Hematopoietic multipotent progenitor cell treated with erythropoietin and hydrocortisone succinate and interleukin-3 and kit ligand, for 4 days (in vitro differentiated cells): ENCODE data around the gene MTG1.
"Not testable (repeated sequence)": the region's sequence is repeated elsewhere in the genome, so short reads cannot be mapped to it uniquely, and the experiment has no call there.

Experiments used
- DNase-seq: peaks from one replicate; pipeline ENCODE4 v3.0.0-alpha.2; 2015

The MTG1 gene

GRCh38 chr10:133431888-133432613, 38.1 kb downstream of the MTG1 start:
- DNase-seq, result not testable (repeated sequence)

- DNase-seq, result not testable (repeated sequence)
Observed at GRCh38 chr10:133432789-133433188, 38.8 kb downstream of the MTG1 start.

DNA sequence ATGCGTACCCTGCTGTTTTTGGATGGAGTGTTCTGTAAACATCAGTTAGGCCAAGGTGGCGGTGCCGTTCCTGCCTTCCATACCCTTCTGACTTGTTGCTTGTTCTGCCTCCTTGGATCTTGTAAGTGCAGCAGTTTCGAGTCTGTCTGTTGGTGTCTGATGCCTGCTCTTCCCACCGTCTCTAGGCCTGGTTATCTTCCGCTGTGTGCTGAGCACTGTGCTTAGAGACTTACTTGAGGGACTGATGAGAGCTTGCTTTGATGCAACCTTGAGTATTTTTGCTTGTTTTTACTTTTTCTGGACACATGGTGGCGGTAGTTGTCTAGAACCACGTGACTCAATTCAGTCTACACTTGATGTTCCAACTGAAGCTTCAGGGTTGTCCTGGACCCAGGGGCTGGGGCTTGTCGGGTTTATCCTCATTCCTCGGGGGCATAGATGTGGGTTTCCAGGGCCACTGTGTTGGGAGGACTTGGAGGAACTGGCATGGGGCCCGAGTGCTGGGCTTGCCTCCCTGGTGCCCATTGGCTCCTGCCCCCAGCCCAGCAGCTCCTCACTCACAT, 44.8 kb downstream of the MTG1 start:
- DNase-seq, result peak; percentile 74

DNA sequence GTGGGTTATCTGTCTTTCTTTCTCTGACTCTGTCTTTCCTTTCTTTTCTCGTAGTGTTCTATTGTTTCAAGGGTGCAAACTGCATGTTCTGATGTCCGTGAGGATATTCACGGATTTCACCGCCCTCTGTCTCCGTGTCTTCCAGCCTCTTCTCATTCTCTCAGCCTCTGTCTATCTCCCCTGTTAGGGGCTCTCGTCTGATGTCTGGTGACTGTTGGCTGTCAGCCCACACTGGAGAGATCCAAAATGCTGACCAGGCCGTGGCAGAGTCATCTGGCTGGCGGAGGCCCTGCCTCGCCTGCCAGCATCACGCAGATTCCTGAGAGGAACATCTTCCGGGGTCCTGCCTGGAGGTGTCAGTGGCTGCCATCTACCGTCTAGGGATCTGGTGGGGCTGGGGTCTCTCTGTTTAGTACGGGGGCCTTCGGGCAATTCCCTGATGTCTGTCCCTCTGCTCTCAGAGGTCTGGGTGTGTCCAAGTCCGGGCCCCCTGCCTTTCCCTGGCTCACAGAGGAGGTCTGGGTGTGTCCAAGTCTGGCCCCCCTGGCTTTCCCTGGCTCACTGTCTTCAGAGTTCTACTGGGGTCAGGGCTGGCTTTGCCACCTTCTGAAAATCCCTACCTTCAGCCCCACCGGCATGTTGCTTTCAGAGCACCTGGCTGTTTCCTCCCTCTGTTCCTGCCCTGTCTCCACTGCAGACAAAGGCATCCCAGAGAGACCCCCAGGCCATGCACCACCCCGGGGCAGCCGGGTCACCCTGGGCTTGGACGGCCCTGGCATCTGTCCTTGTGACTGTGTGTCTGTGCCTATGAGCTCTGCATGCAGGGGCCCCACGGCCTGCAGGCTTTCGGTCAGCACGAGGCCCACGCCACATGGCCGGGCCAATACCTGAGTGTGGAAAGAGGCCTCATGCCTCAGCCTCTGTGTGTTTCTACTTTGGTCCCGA, 45.8 kb downstream of the MTG1 start:
- no peak for DNase-seq

DNA sequence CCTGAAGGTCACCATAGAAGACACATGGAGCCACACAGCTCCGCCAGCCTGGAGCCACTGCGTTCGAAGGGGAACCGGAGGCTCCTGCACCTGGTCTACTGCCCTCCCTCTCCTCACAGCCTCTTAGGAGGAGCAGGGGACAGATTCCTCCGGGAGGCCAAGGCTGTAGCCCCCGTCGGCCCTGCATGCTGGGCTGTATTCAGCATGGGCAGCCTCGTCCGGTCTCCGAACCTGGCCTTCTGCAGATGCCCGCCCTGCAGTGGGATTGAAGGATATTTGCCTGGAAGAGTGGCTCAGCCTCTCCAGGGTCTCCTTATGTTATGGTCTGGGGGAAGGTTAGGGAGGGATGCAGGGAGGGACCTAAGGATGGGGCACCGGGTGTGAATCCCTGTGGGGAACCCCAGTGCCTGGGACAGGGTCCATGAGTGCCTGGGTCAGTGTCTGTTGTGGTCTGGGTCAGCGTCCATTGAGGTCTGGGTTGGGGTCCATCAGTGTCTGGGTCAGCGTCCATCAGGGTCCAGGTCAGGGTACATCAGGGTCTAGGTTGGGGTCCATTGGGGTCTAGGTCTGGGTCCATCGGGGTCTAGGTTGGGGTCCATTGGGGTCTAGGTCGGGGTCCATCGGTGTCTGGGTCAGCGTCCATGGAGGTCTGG, 46.8 kb downstream of the MTG1 start:
- no peak for DNase-seq

DNA sequence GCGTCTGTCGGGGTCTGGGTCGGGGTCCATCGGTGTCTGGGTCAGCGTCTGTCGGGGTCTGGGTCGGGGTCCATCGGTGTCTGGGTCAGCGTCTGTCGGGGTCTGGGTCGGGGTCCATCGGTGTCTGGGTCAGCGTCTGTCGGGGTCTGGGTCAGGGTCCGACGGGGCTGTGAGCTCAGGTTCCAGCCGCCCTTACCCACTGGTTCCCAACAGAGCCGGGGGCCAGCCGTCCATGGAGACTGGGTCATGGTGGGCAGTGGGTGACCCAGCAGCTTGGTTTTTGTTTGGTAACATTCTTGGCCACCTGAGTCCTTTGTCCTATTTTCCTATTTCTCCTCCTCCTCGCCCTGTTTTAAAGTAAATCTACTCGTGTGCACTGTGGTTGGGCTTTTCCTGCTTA, 47.4 kb downstream of the MTG1 start:
- not testable (repeated sequence) for DNase-seq

DNA sequence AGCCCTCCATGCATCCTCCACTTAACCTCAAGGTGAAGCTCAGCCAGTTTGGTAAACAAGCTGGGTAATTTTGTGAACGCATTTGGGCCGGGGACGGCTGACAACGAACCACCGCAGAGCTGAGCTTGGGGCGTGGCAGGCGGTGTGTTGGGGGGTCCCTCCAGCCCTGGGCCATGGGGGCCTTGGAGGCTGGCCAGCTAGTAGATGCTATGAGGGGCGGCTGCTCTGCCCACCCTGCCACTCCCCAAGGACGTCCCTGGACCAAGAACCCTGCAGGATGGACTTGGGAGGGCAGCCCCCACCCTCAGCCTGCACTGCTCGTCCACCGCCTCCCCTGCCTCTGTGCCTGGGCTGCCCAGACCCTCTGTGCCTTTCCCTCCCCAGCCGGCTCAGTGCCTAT, 47.8 kb downstream of the MTG1 start:
- DNase-seq, result no peak

DNA sequence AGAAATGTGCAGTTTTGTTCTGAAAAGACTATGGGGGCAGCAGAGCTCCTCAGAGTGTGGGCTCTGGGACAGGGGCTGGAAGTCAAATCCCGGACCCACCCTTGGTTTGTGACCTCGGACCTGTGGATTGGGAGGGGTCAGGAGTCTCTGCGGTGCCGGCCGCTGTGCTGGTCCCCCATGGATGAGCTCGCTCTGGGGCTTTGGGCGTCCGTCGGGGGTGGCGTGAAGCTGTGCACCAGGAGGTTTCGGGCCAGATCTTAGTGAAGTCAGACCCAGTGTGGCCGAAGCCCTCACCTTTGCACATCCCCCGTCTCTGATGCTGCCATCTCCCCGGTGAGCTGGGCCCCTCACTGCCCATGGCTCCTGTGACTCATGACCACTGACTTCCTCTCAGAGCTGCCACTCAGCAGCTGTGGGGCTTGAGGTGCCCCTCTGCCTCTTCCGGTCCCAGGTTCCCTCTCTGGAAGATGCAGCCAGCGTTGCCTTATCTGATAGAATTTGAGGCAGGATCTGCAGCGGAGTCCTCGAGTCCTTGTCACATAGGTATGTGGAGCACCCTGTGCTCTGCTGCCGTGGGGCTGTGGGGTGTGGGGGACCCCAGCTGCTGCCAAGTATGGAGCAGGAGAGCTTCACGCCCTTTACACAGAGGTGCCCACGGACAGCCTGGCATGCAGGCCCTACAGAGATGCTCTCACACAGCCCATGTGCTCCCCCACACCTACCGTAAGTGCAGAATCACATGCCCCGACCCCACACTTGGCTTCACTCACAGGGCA, 48.4 kb downstream of the MTG1 start:
- peak; percentile 73 for DNase-seq

GRCh38 chr10:133442967-133443924, 49.3 kb downstream of the MTG1 start:
- no peak for DNase-seq

DNA sequence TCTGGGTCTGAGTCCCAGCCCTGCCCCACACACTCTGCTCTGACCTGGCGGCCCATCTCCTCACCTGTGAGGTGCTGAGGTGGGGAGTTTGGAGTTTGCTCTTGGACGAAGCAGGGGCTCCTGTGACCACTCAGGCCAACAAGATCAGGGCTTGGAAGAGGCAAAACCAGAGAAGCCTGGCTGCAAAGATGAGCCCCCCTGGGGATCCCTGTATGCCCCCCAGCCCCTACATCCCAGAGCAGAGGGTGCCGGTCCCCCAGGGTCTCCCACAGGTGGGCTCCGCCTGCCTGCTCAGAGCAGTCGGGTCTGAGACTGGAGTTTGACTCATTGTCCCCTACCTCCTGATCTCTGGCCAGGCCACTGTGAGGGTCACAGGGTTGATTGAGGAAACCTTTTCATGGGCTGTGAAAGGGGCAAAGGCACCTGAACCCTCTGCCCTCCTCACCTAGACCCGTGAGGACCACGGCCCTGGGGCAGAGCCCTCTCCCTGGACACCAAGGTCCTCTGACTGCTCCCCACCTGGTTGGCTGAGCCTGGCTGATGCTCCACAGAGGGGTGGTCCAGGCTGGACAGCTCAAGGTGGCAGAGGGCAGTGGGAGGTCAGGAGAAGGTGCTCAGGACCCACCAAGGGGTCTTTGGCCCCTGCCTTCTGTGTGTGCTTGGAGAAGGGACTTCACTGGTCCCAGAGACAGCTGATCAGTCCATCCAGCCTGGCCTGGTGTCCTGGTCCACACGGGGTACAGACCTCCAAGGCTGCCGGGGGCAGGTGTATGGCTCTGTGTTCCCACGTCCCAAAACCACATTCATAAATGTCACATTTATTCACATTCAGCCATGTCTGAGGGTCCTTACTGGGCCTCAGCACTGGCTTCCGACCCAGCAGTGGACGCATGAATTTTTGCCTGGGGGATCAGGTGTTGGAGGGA, 50.6 kb downstream of the MTG1 start:
- DNase-seq, result no peak

DNA sequence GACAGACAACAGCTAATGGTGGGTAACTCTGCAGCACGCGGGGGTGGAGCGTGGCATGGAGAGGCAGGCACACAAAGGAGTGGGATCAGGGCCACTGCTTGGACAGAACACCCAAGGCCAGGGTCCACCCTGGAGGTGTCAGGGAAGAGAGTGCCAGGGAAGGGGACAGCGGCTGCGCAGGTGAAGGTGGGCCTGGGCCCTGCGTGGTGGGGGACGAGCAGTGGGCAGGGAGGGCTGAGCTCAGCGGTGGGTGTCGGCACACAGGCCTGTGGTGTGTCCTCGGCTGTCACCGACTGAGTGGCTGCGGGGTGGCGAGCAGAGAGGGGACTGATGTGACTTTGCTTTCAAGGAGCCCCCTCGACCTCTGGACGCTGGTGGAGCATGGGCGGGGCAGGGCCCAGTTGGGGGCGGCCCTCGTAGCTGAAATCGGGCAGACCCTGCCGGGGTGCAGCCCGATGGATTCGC, 51.3 kb downstream of the MTG1 start:
- no peak for DNase-seq

- no peak for DNase-seq
Observed at GRCh38 chr10:133445751-133446708, 52.1 kb downstream of the MTG1 start.

DNA sequence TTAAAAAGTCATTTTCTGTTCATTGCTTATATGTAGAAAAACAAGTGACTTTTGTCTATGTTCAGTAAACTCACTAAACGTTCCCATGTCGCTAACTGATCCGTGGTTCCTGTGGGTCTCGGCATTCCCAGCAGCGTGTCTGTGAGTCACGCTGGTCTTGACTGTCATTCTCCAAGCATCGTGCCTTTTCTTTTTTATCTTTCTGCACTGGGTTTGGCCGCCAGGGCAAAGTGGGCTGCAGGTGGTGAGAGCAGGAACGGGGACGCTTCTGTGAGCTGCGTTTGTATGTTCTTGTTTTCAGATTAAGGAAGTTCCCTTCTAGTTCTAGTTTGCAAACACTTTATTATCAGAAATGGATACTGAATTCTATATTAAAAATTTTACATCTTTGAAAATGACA, 53.0 kb downstream of the MTG1 start:
- no peak for DNase-seq

- DNase-seq, result no peak
Observed at GRCh38 chr10:133448120-133448519, 54.2 kb downstream of the MTG1 start.

- DNase-seq, result no peak
Observed at GRCh38 chr10:133451346-133451745, 57.4 kb downstream of the MTG1 start.

- no peak for DNase-seq
Observed at GRCh38 chr10:133452453-133452852, 58.5 kb downstream of the MTG1 start.

GRCh38 chr10:133453516-133454203, 59.7 kb downstream of the MTG1 start, which contains the start of gene SCART1:
Gene SCART1 (plus strand): TSS chr10:133453945. CDS start chr10:133453998, 53 bp downstream.
- DNase-seq, result no peak
